ENCODE data around the gene MMP17.

DNA sequence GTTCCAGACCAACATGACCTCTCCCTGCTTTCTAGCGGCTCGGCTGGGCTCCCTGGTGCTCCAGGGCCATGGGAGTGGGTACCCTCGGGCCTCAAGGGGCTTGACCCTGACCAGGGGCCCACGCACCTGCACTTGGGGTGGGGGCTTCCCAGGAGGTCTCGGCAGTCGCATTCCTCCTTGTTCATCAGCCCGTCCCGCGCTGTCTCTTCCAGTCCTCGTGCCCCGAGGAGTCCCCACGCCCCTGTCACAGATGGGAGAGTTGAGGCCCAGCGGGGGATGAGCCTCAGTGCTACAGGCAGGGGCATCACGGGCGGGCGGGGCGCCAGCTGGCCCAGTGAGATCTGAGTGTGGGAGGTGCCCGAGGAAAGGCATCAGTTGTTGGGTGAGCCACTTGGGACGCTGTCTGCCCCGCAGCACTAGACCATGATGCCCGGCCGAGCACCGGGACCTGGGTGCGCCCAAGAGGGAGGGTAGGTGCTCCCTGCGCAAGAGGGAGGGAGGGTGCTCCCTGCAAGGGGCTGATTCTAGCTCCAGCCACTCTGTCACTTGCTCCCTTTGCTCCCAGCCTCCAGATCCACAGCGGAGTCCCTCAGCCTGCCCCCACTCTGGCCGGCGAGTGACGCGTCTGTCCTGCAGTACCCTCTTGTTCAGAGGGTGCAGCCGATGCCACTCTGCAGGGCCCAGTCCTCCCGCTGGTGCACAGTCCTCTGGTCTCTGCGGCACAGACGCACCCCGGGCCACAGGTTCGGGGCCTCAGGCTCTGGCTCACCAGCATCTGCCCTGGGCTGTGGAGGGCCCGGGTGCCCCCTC is 23.8 kb downstream of the MMP17 start:
- TF ChIP-seq ZFP37 (tag by site-specific recombination; IDR thresholded peaks at IDR 0.05) (no peak), ZNF174 (tag by site-specific recombination; IDR thresholded peaks at IDR 0.05) (no peak), YY1 (tag by site-specific recombination; IDR thresholded peaks at IDR 0.05) (no peak), MEIS1 (CRISPR knock-in tag; IDR thresholded peaks at IDR 0.05; ENCODE audit: borderline replicate concordance) (no peak), ZNF510 (tag by site-specific recombination; IDR thresholded peaks at IDR 0.05; ENCODE audit: insufficient replicate concordance) (no peak), ZNF664 (tag by site-specific recombination; IDR thresholded peaks at IDR 0.05) (no peak), SETDB1 (IDR thresholded peaks at IDR 0.05; ENCODE audit: insufficient read length, low read length) (no peak)
- TF ChIP-seq, protein P1, sequence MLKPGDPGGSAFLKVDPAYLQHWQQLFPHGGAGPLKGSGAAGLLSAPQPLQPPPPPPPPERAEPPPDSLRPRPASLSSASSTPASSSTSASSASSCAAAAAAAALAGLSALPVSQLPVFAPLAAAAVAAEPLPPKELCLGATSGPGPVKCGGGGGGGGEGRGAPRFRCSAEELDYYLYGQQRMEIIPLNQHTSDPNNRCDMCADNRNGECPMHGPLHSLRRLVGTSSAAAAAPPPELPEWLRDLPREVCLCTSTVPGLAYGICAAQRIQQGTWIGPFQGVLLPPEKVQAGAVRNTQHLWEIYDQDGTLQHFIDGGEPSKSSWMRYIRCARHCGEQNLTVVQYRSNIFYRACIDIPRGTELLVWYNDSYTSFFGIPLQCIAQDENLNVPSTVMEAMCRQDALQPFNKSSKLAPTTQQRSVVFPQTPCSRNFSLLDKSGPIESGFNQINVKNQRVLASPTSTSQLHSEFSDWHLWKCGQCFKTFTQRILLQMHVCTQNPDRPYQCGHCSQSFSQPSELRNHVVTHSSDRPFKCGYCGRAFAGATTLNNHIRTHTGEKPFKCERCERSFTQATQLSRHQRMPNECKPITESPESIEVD (tag by site-specific recombination; IDR thresholded peaks at IDR 0.05) = no peak
- TF ChIP-seq, protein P2, sequence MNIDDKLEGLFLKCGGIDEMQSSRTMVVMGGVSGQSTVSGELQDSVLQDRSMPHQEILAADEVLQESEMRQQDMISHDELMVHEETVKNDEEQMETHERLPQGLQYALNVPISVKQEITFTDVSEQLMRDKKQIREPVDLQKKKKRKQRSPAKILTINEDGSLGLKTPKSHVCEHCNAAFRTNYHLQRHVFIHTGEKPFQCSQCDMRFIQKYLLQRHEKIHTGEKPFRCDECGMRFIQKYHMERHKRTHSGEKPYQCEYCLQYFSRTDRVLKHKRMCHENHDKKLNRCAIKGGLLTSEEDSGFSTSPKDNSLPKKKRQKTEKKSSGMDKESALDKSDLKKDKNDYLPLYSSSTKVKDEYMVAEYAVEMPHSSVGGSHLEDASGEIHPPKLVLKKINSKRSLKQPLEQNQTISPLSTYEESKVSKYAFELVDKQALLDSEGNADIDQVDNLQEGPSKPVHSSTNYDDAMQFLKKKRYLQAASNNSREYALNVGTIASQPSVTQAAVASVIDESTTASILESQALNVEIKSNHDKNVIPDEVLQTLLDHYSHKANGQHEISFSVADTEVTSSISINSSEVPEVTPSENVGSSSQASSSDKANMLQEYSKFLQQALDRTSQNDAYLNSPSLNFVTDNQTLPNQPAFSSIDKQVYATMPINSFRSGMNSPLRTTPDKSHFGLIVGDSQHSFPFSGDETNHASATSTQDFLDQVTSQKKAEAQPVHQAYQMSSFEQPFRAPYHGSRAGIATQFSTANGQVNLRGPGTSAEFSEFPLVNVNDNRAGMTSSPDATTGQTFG (tag by site-specific recombination; IDR thresholded peaks at IDR 0.05; ENCODE audit: borderline replicate concordance) = no peak
- TF ChIP-seq, protein P3, sequence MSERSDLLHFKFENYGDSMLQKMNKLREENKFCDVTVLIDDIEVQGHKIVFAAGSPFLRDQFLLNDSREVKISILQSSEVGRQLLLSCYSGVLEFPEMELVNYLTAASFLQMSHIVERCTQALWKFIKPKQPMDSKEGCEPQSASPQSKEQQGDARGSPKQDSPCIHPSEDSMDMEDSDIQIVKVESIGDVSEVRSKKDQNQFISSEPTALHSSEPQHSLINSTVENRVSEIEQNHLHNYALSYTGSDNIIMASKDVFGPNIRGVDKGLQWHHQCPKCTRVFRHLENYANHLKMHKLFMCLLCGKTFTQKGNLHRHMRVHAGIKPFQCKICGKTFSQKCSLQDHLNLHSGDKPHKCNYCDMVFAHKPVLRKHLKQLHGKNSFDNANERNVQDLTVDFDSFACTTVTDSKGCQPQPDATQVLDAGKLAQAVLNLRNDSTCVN (tag by site-specific recombination; optimal IDR thresholded peaks at IDR 0.05) = no peak
- TF ChIP-seq, protein P4, sequence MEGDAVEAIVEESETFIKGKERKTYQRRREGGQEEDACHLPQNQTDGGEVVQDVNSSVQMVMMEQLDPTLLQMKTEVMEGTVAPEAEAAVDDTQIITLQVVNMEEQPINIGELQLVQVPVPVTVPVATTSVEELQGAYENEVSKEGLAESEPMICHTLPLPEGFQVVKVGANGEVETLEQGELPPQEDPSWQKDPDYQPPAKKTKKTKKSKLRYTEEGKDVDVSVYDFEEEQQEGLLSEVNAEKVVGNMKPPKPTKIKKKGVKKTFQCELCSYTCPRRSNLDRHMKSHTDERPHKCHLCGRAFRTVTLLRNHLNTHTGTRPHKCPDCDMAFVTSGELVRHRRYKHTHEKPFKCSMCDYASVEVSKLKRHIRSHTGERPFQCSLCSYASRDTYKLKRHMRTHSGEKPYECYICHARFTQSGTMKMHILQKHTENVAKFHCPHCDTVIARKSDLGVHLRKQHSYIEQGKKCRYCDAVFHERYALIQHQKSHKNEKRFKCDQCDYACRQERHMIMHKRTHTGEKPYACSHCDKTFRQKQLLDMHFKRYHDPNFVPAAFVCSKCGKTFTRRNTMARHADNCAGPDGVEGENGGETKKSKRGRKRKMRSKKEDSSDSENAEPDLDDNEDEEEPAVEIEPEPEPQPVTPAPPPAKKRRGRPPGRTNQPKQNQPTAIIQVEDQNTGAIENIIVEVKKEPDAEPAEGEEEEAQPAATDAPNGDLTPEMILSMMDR (tag by site-specific recombination; IDR thresholded peaks at IDR 0.05) = no peak
- TF ChIP-seq, protein P5, sequence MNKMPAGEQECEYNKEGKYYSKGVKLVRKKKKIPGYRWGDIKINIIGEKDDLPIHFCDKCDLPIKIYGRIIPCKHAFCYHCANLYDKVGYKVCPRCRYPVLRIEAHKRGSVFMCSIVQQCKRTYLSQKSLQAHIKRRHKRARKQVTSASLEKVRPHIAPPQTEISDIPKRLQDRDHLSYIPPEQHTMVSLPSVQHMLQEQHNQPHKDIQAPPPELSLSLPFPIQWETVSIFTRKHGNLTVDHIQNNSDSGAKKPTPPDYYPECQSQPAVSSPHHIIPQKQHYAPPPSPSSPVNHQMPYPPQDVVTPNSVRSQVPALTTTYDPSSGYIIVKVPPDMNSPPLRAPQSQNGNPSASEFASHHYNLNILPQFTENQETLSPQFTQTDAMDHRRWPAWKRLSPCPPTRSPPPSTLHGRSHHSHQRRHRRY (tag by site-specific recombination; IDR thresholded peaks at IDR 0.05) = no peak
